ENCODE measurements around the gene IER5. TPM values are rescaled to one million over a fixed set of nuclear protein-coding genes. Genes with fewer than 3 reads are reported as not detected.

Gene IER5
- total RNA-seq, 2 experiments from 2014 or later = 39.8 to 41.3 TPM

DNA sequence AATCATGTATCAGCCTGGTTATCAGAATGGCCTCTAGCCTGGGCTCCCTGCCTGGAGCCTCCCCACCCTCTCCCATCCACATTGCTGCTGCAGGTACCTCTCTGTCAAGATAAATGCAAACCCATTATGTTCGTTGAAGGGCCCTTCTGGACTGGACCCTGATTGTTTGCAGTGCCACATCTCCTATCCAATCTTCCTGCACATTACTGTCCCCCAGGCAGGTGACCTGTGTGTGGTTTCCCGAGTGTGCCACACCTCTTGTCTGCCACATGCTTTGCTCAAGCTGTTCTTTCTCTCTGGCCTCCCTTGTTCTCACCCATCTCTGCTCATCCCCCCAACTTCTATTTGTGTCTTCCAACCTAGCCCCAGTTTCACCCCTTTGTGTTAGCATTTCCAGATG is 32.4 kb downstream of the IER5 start:
- intact Hi-C loops (cut with micrococcal nuclease) = no loop called here
- TF ChIP-seq, protein P1, sequence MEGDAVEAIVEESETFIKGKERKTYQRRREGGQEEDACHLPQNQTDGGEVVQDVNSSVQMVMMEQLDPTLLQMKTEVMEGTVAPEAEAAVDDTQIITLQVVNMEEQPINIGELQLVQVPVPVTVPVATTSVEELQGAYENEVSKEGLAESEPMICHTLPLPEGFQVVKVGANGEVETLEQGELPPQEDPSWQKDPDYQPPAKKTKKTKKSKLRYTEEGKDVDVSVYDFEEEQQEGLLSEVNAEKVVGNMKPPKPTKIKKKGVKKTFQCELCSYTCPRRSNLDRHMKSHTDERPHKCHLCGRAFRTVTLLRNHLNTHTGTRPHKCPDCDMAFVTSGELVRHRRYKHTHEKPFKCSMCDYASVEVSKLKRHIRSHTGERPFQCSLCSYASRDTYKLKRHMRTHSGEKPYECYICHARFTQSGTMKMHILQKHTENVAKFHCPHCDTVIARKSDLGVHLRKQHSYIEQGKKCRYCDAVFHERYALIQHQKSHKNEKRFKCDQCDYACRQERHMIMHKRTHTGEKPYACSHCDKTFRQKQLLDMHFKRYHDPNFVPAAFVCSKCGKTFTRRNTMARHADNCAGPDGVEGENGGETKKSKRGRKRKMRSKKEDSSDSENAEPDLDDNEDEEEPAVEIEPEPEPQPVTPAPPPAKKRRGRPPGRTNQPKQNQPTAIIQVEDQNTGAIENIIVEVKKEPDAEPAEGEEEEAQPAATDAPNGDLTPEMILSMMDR (IDR thresholded peaks at IDR 0.05) = no peak
- no peak for ATAC-seq
- no peak overlapping the region for H3K4me3 Mint-ChIP-seq
- POLR2A ChIA-PET = no interaction called here
- CTCF ChIA-PET = interaction anchor here (1.0 kb wide), 1 partner anchor 21 kb away, joined by 3 read pairs; no protein-coding TSS in a partner anchor
- H3K9me3 Mint-ChIP-seq = no peaks in the 10 kb centered on the region
- peaks cover 6% of the 10 kb centered on the region for H3K4me1 Mint-ChIP-seq (ENCODE audit: low read depth)
- H3K27me3 Mint-ChIP-seq = no peaks in the 10 kb centered on the region
- no peak overlapping the region for H3K27ac Mint-ChIP-seq
- H3K36me3 Mint-ChIP-seq (ENCODE audit: low read depth) = no peaks in the 10 kb centered on the region
- no peak for DNase-seq

DNA sequence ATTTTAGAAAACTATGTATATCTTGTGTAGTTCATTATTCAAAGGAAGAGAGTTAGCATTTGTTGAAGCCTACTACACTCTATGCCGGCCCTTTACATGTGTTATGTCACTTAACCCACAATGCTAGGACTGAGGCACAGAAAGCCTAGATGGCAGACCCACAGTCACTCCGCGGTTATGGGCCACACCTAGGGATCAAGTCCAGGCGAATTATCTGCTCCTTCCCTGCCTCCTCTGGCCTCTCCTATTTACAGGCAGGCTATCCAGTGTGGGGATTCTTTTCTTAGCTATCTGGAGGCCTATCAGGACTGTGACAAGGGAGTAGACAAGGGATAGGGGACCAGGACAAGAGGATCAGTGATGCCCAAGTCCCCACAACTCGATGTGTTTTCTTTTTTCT is 33.0 kb downstream of the IER5 start:
- no peak for DNase-seq
- intact Hi-C loops (cut with micrococcal nuclease) = no loop called here
- CTCF ChIA-PET = interaction anchor here (1.0 kb wide), 1 partner anchor 20 kb away, joined by 3 read pairs; no protein-coding TSS in a partner anchor
- Mint-ChIP-seq H3K36me3 (ENCODE audit: low read depth) (no peaks in the 10 kb centered on the region), H3K9me3 (no peaks in the 10 kb centered on the region), H3K4me3 (no peak overlapping the region), H3K27ac (no peak overlapping the region), H3K27me3 (no peaks in the 10 kb centered on the region), H3K4me1 (ENCODE audit: low read depth) (peaks cover 6% of the 10 kb centered on the region)
- POLR2A ChIA-PET = interaction anchor here (2.1 kb wide), 1 partner anchor 15 kb away, joined by 12 read pairs; no protein-coding TSS in a partner anchor
- ATAC-seq = no peak
- TF ChIP-seq, protein P1 (IDR thresholded peaks at IDR 0.05) = no peak

- ChIA-PET CTCF (interaction anchor here (1.0 to 1.4 kb wide), 4 partner anchors 13 to 32 kb away, joined by 3 to 4 read pairs (median 4); no protein-coding TSS in a partner anchor), POLR2A (interaction anchor here (2.1 kb wide), 1 partner anchor 15 kb away, joined by 12 read pairs; no protein-coding TSS in a partner anchor)
- H3K27me3 Mint-ChIP-seq = no peaks in the 10 kb centered on the region
- intact Hi-C loops (cut with micrococcal nuclease) = no loop called here
- no peak overlapping the region for H3K27ac Mint-ChIP-seq
- ATAC-seq = no peak
- DNase-seq = no peak
- TF ChIP-seq, protein P1 (IDR thresholded peaks at IDR 0.05) = no peak
- no peak overlapping the region for H3K4me3 Mint-ChIP-seq
- H3K36me3 Mint-ChIP-seq (ENCODE audit: low read depth) = no peaks in the 10 kb centered on the region
- no peaks in the 10 kb centered on the region for H3K9me3 Mint-ChIP-seq
- H3K4me1 Mint-ChIP-seq (ENCODE audit: low read depth) = peaks cover 6% of the 10 kb centered on the region
These were observed 33.7 kb downstream of the IER5 start for GRCh38 chr1:181122222-181122621.

- Mint-ChIP-seq H3K4me3 (no peak overlapping the region), H3K36me3 (ENCODE audit: low read depth) (no peaks in the 10 kb centered on the region), H3K27me3 (no peaks in the 10 kb centered on the region), H3K9me3 (no peaks in the 10 kb centered on the region), H3K4me1 (ENCODE audit: low read depth) (peaks cover 11% of the 10 kb centered on the region), H3K27ac (no peak overlapping the region)
- TF ChIP-seq, protein P1 (IDR thresholded peaks at IDR 0.05) = no peak
- POLR2A ChIA-PET = interaction anchor here (0.8 to 2.1 kb wide), 2 partner anchors 16 to 18 kb away, joined by 4 to 12 read pairs; no protein-coding TSS in a partner anchor
- intact Hi-C loops (cut with micrococcal nuclease) = no loop called here
- DNase-seq (no peak), ATAC-seq (peak; percentile 37)
- CTCF ChIA-PET = interaction anchor here (1.0 to 1.4 kb wide), 4 partner anchors 13 to 33 kb away, joined by 3 to 4 read pairs (median 4); no protein-coding TSS in a partner anchor
These were observed 34.7 kb downstream of the IER5 start for GRCh38 chr1:181123173-181123572.

GRCh38 chr1:181124291-181124751 is 35.8 kb downstream of the IER5 start:
- peaks cover 4% of the 10 kb centered on the region for H3K27me3 Mint-ChIP-seq
- H3K27ac Mint-ChIP-seq = no peak overlapping the region
- no peak for DNase-seq
- ChIA-PET CTCF (no interaction called here), POLR2A (no interaction called here)
- no peaks in the 10 kb centered on the region for H3K36me3 Mint-ChIP-seq (ENCODE audit: low read depth)
- H3K9me3 Mint-ChIP-seq = no peaks in the 10 kb centered on the region
- ATAC-seq = no peak
- H3K4me1 Mint-ChIP-seq (ENCODE audit: low read depth) = peaks cover 17% of the 10 kb centered on the region
- intact Hi-C loops (cut with micrococcal nuclease) = no loop called here
- no peak overlapping the region for H3K4me3 Mint-ChIP-seq
- TF ChIP-seq, protein P1 (IDR thresholded peaks at IDR 0.05) = no peak

Data from activated CD8-positive, alpha-beta T cell treated with anti-CD3 and anti-CD28 coated beads for 36 hours (primary cell).